Stimulated activated CD4-positive, alpha-beta T cell treated with anti-CD3 and anti-CD28 coated beads, TNF-alpha, amount 100 ng/mL, for 4 hours (primary cell): ENCODE results near the gene PRR14.

ENCODE experiments used
- DNase-seq, 3 experiments: peaks; one replicate each; pipeline ENCODE4 v3.0.0-alpha.2; 2020; ENCODE audit warnings: low read depth in 3 of 3

The PRR14 gene

GRCh38 chr16:30659507-30660423, 9.0 kb downstream of the PRR14 start:
- DNase-seq: peak in 2 of 3 experiments; percentile 27 to 44

- peak; percentile 51 to 69 (median 67) for DNase-seq
Observed at GRCh38 chr16:30660424-30661261, 9.9 kb downstream of the PRR14 start.

- DNase-seq: no peak
Observed at GRCh38 chr16:30662449-30662848, 11.7 kb downstream of the PRR14 start.

- DNase-seq: no peak
Observed at GRCh38 chr16:30663038-30663437, 12.3 kb downstream of the PRR14 start.

- DNase-seq: no peak
Observed at GRCh38 chr16:30663820-30664219, 13.1 kb downstream of the PRR14 start.

- no peak for DNase-seq
Observed at GRCh38 chr16:30664616-30665109, 13.9 kb downstream of the PRR14 start.

GRCh38 chr16:30665155-30665829, 14.5 kb downstream of the PRR14 start:
- DNase-seq: no peak

GRCh38 chr16:30665830-30666190, 15.1 kb downstream of the PRR14 start:
- no peak for DNase-seq

- no peak for DNase-seq
Observed at GRCh38 chr16:30666681-30667080, 15.9 kb downstream of the PRR14 start.

GRCh38 chr16:30667361-30667905, 16.7 kb downstream of the PRR14 start:
- no peak for DNase-seq

- no peak for DNase-seq
Observed at GRCh38 chr16:30668393-30668792, 17.6 kb downstream of the PRR14 start.

GRCh38 chr16:30669026-30669902, 18.5 kb downstream of the PRR14 start:
- DNase-seq: no peak

- DNase-seq: no peak
Observed at GRCh38 chr16:30669903-30670824, 19.4 kb downstream of the PRR14 start.

- DNase-seq: no peak
Observed at GRCh38 chr16:30675143-30675542, 24.4 kb downstream of the PRR14 start.

GRCh38 chr16:30677931-30678585, 27.3 kb downstream of the PRR14 start:
- no peak for DNase-seq

GRCh38 chr16:30678586-30678970, 27.8 kb downstream of the PRR14 start:
- no peak for DNase-seq

- DNase-seq: no peak
Observed at GRCh38 chr16:30680326-30680725, 29.6 kb downstream of the PRR14 start.

GRCh38 chr16:30688701-30689100, 37.9 kb downstream of the PRR14 start:
- DNase-seq: no peak

GRCh38 chr16:30691907-30692306, 41.1 kb downstream of the PRR14 start:
- DNase-seq: no peak
